Stimulated activated naive CD8-positive, alpha-beta T cell treated with anti-CD3 and anti-CD28 coated beads, Interleukin-15, amount 100 ng/mL, for 72 hours (primary cell): Measurements from ENCODE around the gene MAPKAP1.

Experiments used
- ATAC-seq: fragments of 150-1000 bp; cut with Tn5 transposase; 2 replicates; pipeline ENCODE4 v1.10.0; 2021; ENCODE audit warnings: mild to moderate bottlenecking, moderate library complexity
- DNase-seq, 2 donors: peaks; one replicate each; pipeline ENCODE4 v3.0.0; 2021 to 2022
- H3K27ac Mint-ChIP-seq, 2 donors: one replicate each; pipeline ENCODE4 v1.8.0; 2022; ENCODE audit warnings: mild to moderate bottlenecking in 2 of 2, mixed read lengths in 2 of 2, moderate library complexity in 2 of 2
- H3K27me3 Mint-ChIP-seq: one replicate; pipeline ENCODE4 v1.8.0; 2022; ENCODE audit warnings: mixed read lengths
- H3K4me1 Mint-ChIP-seq: one replicate; pipeline ENCODE4 v1.8.0; 2022; ENCODE audit warnings: mild to moderate bottlenecking, mixed read lengths
- H3K4me3 Mint-ChIP-seq, 2 donors: one replicate each; pipeline ENCODE4 v1.8.0; 2022; ENCODE audit warnings: mild to moderate bottlenecking in 2 of 2, mixed read lengths in 2 of 2, moderate library complexity in 1 of 2
- H3K9me3 Mint-ChIP-seq, 2 donors: one replicate each; pipeline ENCODE4 v1.8.0; 2022; ENCODE audit warnings: mixed read lengths in 2 of 2

The MAPKAP1 gene

GRCh38 chr9:125428060-125428901, 278.7 kb downstream of the MAPKAP1 start:
- Mint-ChIP-seq H3K4me3 (no peak overlapping the region), H3K4me1 (no peaks in the 10 kb centered on the region), H3K27me3 (no peaks in the 10 kb centered on the region), H3K9me3 (no peaks in the 10 kb centered on the region), H3K27ac (no peak overlapping the region)
- ATAC-seq = peak; percentile 79
- peak; percentile 32 to 48 for DNase-seq

DNA sequence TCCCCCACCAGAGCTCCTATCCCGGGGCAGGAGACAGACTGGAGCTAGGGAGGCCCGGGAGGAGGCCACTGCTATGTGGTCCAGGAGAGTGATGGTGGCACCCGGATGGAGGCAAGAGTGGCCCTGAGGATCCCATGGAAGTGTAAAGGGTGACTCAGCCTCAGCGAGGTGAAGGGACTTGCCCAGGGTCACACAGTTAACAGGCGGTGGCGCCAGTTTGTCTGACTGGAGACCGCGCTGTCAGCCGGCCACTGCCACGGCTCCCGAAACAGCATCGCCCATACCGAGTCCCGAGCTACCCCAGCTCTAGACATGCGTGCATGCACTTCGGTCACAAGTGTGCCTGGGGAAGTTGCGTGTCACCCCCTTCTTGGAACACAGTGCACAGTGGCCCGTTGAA, 279.5 kb downstream of the MAPKAP1 start:
- no peak overlapping the region for H3K27ac Mint-ChIP-seq
- no peak for DNase-seq
- H3K4me3 Mint-ChIP-seq = no peak overlapping the region
- peak; percentile 4 for ATAC-seq
- H3K27me3 Mint-ChIP-seq = no peaks in the 10 kb centered on the region
- no peaks in the 10 kb centered on the region for H3K4me1 Mint-ChIP-seq
- H3K9me3 Mint-ChIP-seq = no peaks in the 10 kb centered on the region

DNA sequence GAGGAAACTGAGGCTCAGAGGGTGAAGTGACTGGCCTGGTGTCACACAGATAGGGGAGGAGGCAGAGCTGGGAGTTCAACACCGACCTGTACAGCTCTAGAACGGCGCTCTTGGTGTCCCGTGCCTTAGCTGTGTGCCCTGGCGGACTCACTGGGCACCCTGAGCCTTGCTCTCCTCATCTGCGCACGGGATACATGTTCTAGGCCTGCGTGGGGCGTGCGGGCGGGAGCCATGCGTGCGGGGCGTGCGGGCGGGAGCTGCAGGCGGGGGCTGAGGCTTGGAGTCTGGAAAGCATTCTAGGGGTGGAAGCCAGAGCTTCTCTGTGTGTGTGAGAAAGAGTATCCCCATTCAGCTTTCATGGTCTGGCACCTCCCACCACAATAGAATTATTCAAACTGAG, 280.1 kb downstream of the MAPKAP1 start:
- Mint-ChIP-seq H3K27ac (no peak overlapping the region), H3K4me1 (no peaks in the 10 kb centered on the region), H3K4me3 (no peak overlapping the region), H3K27me3 (no peaks in the 10 kb centered on the region), H3K9me3 (no peaks in the 10 kb centered on the region)
- ATAC-seq (no peak), DNase-seq (no peak)

- DNase-seq (no peak), ATAC-seq (no peak)
- Mint-ChIP-seq H3K4me1 (no peaks in the 10 kb centered on the region), H3K27me3 (no peaks in the 10 kb centered on the region), H3K27ac (no peak overlapping the region), H3K9me3 (no peaks in the 10 kb centered on the region), H3K4me3 (no peak overlapping the region)
Observed at GRCh38 chr9:125425901-125426515, 281.0 kb downstream of the MAPKAP1 start.

DNA sequence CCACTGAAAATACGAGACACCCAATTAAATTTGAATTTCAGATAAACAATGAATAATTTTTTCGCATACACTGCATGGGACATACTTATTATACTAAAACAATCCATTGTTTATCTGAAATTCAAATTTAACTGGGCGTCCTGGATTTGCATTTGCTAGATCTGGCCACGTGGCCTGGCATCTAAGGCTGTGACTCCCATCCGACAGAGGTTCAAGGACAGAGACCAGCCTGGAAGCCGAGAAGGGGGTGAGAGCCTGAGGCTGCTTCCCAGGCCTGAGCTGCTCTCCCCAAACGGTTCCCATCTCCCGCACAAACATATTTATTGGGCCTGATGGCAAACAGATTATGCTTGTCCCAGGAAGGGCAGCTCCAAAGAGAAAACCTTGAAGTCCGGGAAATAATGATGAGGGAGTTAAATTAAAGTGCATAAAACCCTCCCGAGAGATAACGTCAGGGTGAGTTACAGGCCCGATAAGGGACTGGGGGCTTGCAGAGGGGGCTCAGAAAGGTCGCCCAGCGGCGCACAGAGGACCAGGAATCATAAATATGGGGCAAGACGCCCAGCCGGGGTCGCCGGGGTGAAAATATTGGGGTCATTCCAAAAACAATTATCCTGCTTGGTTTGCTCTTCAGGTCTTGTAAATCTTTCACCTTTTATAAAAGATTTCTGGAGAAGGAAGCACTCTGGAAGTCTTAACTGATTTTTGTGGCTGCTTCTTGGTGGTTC, 281.7 kb downstream of the MAPKAP1 start:
- Mint-ChIP-seq H3K9me3 (no peaks in the 10 kb centered on the region), H3K27ac (no peak overlapping the region), H3K4me1 (no peaks in the 10 kb centered on the region), H3K4me3 (no peak overlapping the region), H3K27me3 (no peaks in the 10 kb centered on the region)
- DNase-seq (no peak), ATAC-seq (no peak)

GRCh38 chr9:125423964-125424363, 283.0 kb downstream of the MAPKAP1 start:
- DNase-seq (no peak), ATAC-seq (no peak)
- Mint-ChIP-seq H3K27ac (no peak overlapping the region), H3K27me3 (no peaks in the 10 kb centered on the region), H3K9me3 (no peaks in the 10 kb centered on the region), H3K4me3 (no peak overlapping the region), H3K4me1 (no peaks in the 10 kb centered on the region)

DNA sequence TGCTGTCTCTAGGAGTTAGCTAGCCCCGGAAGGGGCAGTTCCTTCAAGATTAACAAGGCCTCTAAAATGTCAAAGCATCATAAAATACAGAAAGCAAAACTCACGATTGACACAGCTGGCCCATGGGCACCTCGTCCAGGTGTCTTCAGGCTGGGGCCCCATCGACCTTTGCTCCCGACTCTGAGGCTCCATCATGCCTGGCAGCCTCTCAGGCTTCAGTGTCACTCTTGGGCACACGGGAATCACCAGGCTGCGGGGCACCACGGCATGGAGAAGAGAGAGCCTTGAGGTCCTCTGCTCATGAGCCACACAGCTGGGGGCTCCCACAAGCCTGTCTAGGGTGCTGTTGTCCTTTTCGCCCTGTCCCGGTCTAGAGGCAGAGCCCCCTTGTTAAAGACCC, 284.2 kb downstream of the MAPKAP1 start:
- no peaks in the 10 kb centered on the region for H3K9me3 Mint-ChIP-seq
- no peak for DNase-seq
- H3K4me1 Mint-ChIP-seq = no peaks in the 10 kb centered on the region
- ATAC-seq = no peak
- H3K27ac Mint-ChIP-seq = no peak overlapping the region
- no peak overlapping the region for H3K4me3 Mint-ChIP-seq
- H3K27me3 Mint-ChIP-seq = no peaks in the 10 kb centered on the region

GRCh38 chr9:125421591-125422181, 285.3 kb downstream of the MAPKAP1 start:
- H3K9me3 Mint-ChIP-seq = no peaks in the 10 kb centered on the region
- no peaks in the 10 kb centered on the region for H3K4me1 Mint-ChIP-seq
- H3K27ac Mint-ChIP-seq = no peak overlapping the region
- no peak overlapping the region for H3K4me3 Mint-ChIP-seq
- ATAC-seq (no peak), DNase-seq (no peak)
- H3K27me3 Mint-ChIP-seq = no peaks in the 10 kb centered on the region

- Mint-ChIP-seq H3K27me3 (no peaks in the 10 kb centered on the region), H3K9me3 (no peaks in the 10 kb centered on the region), H3K4me1 (no peaks in the 10 kb centered on the region), H3K27ac (no peak overlapping the region), H3K4me3 (no peak overlapping the region)
- ATAC-seq (no peak), DNase-seq (no peak)
Observed at GRCh38 chr9:125421166-125421565, 285.8 kb downstream of the MAPKAP1 start.

DNA sequence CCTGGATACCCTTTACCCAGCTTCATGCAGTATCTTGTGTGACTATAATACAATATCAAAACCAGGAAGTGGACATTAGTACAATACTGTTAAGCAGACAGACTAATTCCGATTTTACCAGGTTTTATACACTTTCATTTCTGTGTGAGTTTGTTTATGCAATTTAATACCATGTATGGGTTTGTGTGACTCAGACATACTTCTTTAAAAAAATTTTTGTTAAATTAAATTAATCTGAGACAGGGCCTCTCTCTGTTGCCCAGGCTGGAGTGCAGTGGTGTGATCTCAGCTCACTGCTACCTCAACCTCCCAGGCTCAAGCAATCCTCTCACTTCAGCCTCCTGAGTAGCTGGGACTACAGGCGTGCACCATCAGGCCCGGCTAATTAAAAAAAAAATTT, 288.6 kb downstream of the MAPKAP1 start:
- Mint-ChIP-seq H3K4me1 (no peaks in the 10 kb centered on the region), H3K9me3 (no peaks in the 10 kb centered on the region), H3K27me3 (no peaks in the 10 kb centered on the region), H3K4me3 (no peak overlapping the region), H3K27ac (no peak overlapping the region)
- no peak for DNase-seq
- no peak for ATAC-seq

DNA sequence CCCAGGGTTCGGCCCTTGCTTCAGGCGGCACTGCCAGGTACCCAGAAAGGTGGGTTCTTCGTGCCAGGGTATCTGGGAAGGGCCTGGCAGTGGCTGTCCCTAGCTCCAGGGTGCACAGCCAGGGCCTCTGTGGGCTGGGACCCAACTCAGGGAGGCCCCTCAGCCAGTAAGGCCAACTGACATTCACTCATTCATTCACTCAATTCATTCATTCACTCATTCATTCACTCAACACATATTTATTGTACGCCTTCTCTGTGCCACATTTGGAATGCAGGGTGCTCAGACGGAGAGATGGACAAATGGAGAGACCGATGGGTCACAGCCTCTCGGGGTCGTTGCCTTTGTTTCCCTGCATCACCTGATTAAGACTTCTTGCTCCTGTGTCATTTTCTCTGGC, 290.5 kb downstream of the MAPKAP1 start:
- Mint-ChIP-seq H3K9me3 (no peaks in the 10 kb centered on the region), H3K27ac (no peak overlapping the region), H3K27me3 (peaks cover 8% of the 10 kb centered on the region), H3K4me1 (no peaks in the 10 kb centered on the region), H3K4me3 (no peak overlapping the region)
- ATAC-seq (no peak), DNase-seq (no peak)

DNA sequence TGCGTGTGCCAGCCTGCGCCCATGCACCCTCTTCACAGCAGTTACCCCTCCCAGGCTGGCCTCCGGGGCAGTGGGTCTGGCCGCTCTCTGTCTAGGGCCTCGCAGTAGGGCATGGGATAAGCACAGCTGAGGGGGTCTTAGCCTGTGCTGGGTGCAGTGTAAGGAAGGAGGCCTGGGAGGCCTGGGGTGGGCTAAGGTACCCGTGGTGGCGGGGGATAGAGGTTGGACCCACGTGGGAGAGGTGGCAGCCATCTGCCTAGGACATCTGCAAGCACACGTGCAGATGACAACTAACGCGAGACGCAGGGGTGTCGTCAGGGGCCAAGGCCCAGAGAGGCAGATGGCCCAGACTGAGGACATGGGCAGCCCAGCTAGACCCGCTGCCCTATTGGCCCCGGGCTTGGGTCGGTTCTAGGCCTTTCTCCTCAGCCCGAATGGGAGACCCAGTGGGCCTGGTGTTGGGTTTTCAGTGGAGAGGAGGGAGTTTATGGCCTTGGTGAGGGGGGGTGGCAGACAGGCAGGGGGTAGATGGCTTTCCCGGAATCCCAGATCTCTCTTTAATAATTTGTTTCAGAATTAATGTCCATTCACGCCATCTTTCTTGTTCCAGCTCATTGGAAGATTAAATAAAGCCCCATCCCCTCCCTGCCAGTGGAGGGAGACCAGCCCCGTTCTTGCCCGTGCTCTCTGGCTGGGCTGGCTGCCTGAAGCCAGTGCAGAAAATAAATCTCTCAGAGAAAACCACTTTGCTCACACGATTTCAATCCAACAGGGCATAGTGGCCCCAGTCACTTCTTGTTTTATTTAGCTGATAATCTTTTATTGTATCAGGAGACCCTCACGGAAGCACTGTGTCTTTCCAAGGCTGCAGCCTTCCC, 291.2 kb downstream of the MAPKAP1 start:
- H3K4me1 Mint-ChIP-seq = no peaks in the 10 kb centered on the region
- H3K9me3 Mint-ChIP-seq = no peaks in the 10 kb centered on the region
- DNase-seq = no peak
- H3K27ac Mint-ChIP-seq = no peak overlapping the region
- peaks cover 13% of the 10 kb centered on the region for H3K27me3 Mint-ChIP-seq
- no peak for ATAC-seq
- no peak overlapping the region for H3K4me3 Mint-ChIP-seq

DNA sequence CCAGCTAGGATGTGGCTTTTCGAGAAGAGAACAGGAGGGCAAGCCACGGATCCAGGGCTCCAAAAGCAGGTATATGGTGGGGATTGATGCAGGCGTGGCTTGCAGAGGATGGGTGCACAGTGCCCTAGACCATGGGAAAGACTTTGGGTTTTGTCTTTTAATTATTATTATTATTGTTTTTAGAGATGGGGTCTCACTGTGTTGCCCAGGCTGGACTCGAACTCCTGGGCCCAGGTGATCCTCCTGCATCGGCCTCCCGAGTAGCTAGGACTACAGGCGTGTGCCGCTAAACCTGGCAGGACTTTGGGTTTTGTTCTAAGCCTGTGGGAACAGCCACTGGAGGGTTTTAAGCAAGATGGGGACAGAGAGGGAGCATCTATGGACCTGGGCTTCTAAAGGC, 293.4 kb downstream of the MAPKAP1 start:
- Mint-ChIP-seq H3K4me3 (no peak overlapping the region), H3K27ac (peak overlapping the region in 1 of 2 donors; percentile 14), H3K4me1 (peaks cover 17% of the 10 kb centered on the region), H3K27me3 (peaks cover 33% of the 10 kb centered on the region), H3K9me3 (no peaks in the 10 kb centered on the region)
- DNase-seq (no peak), ATAC-seq (no peak)

DNA sequence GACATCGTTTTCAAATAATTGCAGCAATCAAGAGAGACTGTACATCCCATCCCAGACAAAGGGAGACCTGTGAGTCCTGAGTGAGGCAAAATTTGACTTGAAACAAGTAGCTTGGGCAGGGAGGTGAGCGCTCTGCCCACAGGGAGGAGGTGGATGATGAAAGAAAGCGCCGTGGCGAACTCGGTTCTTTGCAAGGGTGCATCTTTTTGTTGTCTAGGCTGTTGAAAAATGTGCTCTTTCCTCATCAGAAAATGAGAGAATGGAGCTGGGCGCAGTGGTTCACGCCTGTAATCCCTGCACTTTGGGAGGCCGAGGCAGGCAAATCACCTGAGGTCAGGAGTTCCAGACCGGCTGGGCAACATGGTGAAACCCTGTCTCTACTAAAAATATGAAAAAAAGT, 294.8 kb downstream of the MAPKAP1 start:
- Mint-ChIP-seq H3K27ac (no peak overlapping the region), H3K4me1 (peaks cover 26% of the 10 kb centered on the region), H3K4me3 (no peak overlapping the region), H3K27me3 (peaks cover 46% of the 10 kb centered on the region), H3K9me3 (no peaks in the 10 kb centered on the region)
- ATAC-seq = no peak
- no peak for DNase-seq

GRCh38 chr9:125411171-125411756, 295.7 kb downstream of the MAPKAP1 start:
- H3K27ac Mint-ChIP-seq = no peak overlapping the region
- no peak for ATAC-seq
- no peak for DNase-seq
- no peaks in the 10 kb centered on the region for H3K9me3 Mint-ChIP-seq
- H3K4me1 Mint-ChIP-seq = peaks cover 28% of the 10 kb centered on the region
- H3K4me3 Mint-ChIP-seq = no peak overlapping the region
- peaks cover 55% of the 10 kb centered on the region for H3K27me3 Mint-ChIP-seq
